Stimulated activated naive B cell treated with anti-CD40 and anti-IgM and Interleukin-4, amounts not matched to agents 10 μg/mL and 1 μg/mL and 100 μg/mL, for 72 hours (primary cell): ENCODE data around the gene SLC25A26.

Experiments used
- ATAC-seq, 2 donors: fragments of 150-1000 bp; cut with Tn5 transposase; replicated peaks; 2 replicates each; pipeline ENCODE4 v1.10.0; 2021; ENCODE audit warnings: moderate library complexity in 1 of 2
- DNase-seq: peaks from one replicate; pipeline ENCODE4 v3.0.0; 2021
- H3K27ac Mint-ChIP-seq: one replicate; pipeline ENCODE4 v1.8.0; 2022; ENCODE audit warnings: mild to moderate bottlenecking, mixed read lengths
- H3K27me3 Mint-ChIP-seq, 2 donors: one replicate each; pipeline ENCODE4 v1.8.0; 2022; ENCODE audit warnings: mixed read lengths in 2 of 2
- H3K36me3 Mint-ChIP-seq, 2 donors: one replicate each; pipeline ENCODE4 v1.8.0; 2022; ENCODE audit warnings: mixed read lengths in 2 of 2, mild to moderate bottlenecking in 1 of 2
- H3K4me1 Mint-ChIP-seq, 2 donors: one replicate each; pipeline ENCODE4 v1.8.0; 2022; ENCODE audit warnings: mixed read lengths in 2 of 2, mild to moderate bottlenecking in 1 of 2
- H3K4me3 Mint-ChIP-seq, 2 donors: one replicate each; pipeline ENCODE4 v1.8.0; 2022; ENCODE audit warnings: mild to moderate bottlenecking in 2 of 2, mixed read lengths in 2 of 2, moderate library complexity in 1 of 2
- H3K9me3 Mint-ChIP-seq, 2 donors: one replicate each; pipeline ENCODE4 v1.8.0; 2022; ENCODE audit warnings: mixed read lengths in 2 of 2, mild to moderate bottlenecking in 1 of 2

SLC25A26 gene

DNA sequence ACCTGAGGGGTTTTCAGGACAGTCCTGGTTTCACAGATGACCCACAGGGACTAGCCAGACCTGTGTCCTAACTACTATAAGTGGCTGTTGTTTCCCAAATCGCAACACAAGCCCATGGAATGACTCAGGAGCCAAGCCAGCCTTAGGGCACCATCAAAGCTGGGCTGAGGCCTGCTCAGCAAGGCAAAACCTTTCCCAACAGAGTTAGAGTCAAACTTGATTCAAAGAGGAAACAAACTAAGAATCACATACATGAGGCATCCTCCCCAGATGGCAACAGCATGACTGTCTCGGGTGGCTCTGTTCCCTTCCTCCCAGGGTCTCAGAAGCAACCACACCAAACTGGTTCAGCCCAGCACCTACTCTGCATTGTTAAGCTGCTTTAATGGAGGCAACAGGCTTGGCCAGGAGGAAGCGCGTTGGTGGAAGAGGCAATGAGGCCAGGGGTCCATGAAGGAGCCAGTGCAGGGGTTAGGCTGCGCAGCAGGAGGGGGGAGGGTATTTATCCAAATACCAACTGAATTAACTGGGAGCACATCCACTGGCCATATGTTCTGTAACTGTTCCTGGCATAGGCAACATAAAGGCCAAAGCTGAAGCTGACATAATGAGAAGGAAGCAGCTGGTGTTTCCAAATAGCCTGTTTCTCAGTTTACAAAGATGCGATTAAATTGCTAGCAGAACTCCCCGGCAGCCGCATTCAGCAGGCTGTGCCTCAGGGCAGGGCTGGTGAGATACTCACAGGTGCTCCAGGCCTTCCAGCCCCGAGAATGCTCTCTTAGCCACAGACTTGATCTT lies 177.6 kb downstream of the SLC25A26 start:
- H3K9me3 Mint-ChIP-seq, result no peaks in the 10 kb centered on the region
- DNase-seq, result no peak
- peaks cover 0 to 18% of the 10 kb centered on the region in 2 donors for H3K36me3 Mint-ChIP-seq
- H3K27ac Mint-ChIP-seq, result no peak overlapping the region
- H3K4me1 Mint-ChIP-seq, result peaks cover 13 to 15% of the 10 kb centered on the region in 2 donors
- H3K4me3 Mint-ChIP-seq, result no peak overlapping the region
- no peaks in the 10 kb centered on the region for H3K27me3 Mint-ChIP-seq
- no peak for ATAC-seq

- no peaks in the 10 kb centered on the region for H3K9me3 Mint-ChIP-seq
- H3K27ac Mint-ChIP-seq, result no peak overlapping the region
- peaks cover under 1 to 2% of the 10 kb centered on the region in 2 donors for H3K4me1 Mint-ChIP-seq
- ATAC-seq (no peak), DNase-seq (no peak)
- peaks cover 0 to 13% of the 10 kb centered on the region in 2 donors for H3K36me3 Mint-ChIP-seq
- H3K27me3 Mint-ChIP-seq, result no peaks in the 10 kb centered on the region
- no peak overlapping the region for H3K4me3 Mint-ChIP-seq
Observed at GRCh38 chr3:66399529-66400232, 178.9 kb downstream of the SLC25A26 start.

DNA sequence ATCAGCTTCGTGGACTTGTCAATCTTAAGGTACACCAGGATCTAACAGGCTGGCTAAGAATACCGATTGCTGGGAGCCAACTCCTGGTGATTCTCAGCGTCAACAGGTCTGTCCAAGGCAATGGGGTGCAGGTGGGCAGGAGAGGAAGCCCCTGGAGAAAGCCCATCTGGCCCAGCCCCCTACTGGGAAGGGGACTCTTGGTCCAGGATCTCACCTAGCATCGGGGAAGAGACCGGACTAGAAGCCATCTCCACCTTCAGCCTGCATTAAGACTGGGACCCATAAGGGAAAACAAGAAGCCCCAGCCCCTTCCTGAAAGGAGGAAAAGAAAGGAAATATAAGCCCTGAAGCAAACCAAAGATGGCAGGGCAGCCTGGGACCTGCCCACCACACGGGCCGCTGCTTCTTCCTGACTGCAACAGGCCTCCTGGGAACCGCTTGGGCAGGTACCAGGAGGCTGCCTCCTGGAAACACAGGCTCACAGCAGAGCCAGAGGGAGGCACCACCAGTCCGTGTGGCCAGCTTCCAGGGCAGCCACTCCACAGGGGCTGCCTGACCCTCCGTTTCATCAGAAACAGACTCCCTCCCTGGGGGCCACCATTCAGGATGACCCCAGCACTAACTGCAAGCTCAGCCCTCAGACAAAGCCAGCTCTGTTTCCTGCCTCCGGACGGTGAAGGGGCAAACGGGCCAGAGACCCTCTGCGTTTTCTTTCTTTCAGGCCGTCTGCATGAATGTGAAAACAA lies 179.8 kb downstream of the SLC25A26 start:
- Mint-ChIP-seq H3K4me3 (no peak overlapping the region), H3K27ac (no peak overlapping the region), H3K36me3 (peaks cover 0 to 17% of the 10 kb centered on the region in 2 donors), H3K9me3 (no peaks in the 10 kb centered on the region), H3K27me3 (no peaks in the 10 kb centered on the region), H3K4me1 (peaks cover 0 to 2% of the 10 kb centered on the region in 2 donors)
- ATAC-seq (no peak), DNase-seq (no peak)

DNA sequence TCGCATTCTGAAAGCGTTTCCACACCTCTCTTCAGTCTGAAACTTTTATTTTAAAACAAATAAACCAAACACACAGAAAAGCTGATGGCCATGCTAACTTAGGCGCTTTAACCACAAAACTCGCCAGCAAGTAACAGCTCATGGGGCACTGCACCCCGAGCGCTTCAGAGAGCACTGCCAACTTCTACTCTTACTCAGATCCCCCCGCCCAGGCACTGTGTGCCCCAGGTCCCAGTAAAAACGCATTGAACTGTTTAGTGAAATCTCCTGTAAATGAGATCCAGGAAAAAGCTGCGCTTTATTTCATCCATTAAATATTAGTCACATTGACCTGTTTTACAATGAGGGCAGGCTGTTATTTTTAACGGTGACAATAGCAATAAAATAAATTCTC lies 180.4 kb downstream of the SLC25A26 start:
- H3K9me3 Mint-ChIP-seq, result no peaks in the 10 kb centered on the region
- peaks cover 0 to 17% of the 10 kb centered on the region in 2 donors for H3K36me3 Mint-ChIP-seq
- H3K4me3 Mint-ChIP-seq, result no peak overlapping the region
- no peak for DNase-seq
- H3K27me3 Mint-ChIP-seq, result no peaks in the 10 kb centered on the region
- peaks cover 0 to 2% of the 10 kb centered on the region in 2 donors for H3K4me1 Mint-ChIP-seq
- H3K27ac Mint-ChIP-seq, result no peak overlapping the region
- ATAC-seq, result no peak

GRCh38 chr3:66401675-66402491 lies 181.1 kb downstream of the SLC25A26 start:
- ATAC-seq (no peak), DNase-seq (no peak)
- peaks cover 0 to 14% of the 10 kb centered on the region in 2 donors for H3K36me3 Mint-ChIP-seq
- no peaks in the 10 kb centered on the region for H3K9me3 Mint-ChIP-seq
- no peak overlapping the region for H3K27ac Mint-ChIP-seq
- H3K4me1 Mint-ChIP-seq, result peaks cover 0 to 2% of the 10 kb centered on the region in 2 donors
- H3K4me3 Mint-ChIP-seq, result no peak overlapping the region
- H3K27me3 Mint-ChIP-seq, result no peaks in the 10 kb centered on the region

- DNase-seq (no peak), ATAC-seq (no peak)
- Mint-ChIP-seq H3K9me3 (no peaks in the 10 kb centered on the region), H3K4me3 (no peak overlapping the region), H3K36me3 (peaks cover 0 to 14% of the 10 kb centered on the region in 2 donors), H3K4me1 (peaks cover 0 to 4% of the 10 kb centered on the region in 2 donors), H3K27ac (no peak overlapping the region), H3K27me3 (no peaks in the 10 kb centered on the region)
Observed at GRCh38 chr3:66402596-66403290, 181.9 kb downstream of the SLC25A26 start.

DNA sequence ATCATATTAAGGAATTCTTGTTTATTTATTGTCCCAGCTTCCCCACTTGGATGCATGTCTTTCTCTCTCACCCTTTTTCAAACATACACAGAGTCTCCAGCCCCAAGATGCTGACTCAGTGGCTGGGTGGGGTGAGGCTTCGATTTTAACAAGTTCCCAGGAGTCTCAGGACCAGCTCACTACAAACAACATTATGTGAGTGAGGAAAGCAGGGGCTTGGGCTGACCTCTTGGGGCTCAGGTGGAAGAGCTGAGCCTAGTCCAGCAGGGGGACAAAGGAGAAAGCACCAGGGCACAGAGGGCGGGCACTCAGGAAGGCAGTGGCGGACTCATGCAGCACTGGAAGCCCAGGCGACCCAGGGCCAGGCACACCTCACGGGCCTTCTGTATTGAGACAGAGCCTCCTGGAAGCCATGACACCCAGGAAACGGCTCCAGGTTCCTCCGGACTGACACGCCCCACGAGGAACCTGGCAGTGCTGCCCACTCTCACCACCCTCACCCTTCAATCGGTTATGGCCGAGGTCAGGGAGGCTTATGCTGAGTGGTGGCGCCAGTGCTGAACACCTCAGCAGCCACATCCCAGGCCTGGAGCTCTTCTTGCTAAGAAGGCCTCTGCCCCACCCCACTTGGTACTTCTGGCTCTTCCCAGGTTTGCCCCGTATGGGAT lies 182.7 kb downstream of the SLC25A26 start:
- DNase-seq, result no peak
- ATAC-seq, result no peak

DNA sequence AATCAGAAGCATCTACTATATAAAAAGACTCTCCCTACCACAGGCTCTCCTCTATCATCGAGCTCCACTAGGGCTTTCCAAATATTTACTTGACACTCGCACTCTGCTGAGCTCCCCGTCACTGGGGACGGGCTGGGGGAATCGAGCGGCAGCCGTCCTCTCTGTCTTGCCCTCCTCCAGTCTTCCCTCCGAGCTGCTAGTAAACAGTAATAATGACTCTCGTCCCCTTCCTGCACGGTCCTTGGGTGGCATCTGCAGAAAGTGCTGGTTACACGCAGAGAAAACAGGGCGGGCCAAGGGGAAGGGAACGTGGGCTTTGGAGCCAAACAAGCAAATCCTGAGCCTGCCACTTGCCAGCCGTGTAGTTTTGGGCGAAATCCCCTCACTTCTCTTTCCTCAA lies 183.4 kb downstream of the SLC25A26 start:
- no peak for ATAC-seq
- Mint-ChIP-seq H3K27ac (no peak overlapping the region), H3K4me1 (peaks cover 0 to 6% of the 10 kb centered on the region in 2 donors), H3K9me3 (no peaks in the 10 kb centered on the region), H3K27me3 (no peaks in the 10 kb centered on the region), H3K36me3 (peaks cover 0 to 16% of the 10 kb centered on the region in 2 donors), H3K4me3 (no peak overlapping the region)
- DNase-seq, result no peak

More for the DNA sequence above, 182.7 kb downstream of the SLC25A26 start:
- no peak overlapping the region for H3K4me3 Mint-ChIP-seq
- H3K9me3 Mint-ChIP-seq, result no peaks in the 10 kb centered on the region
- H3K27me3 Mint-ChIP-seq, result no peaks in the 10 kb centered on the region
- H3K27ac Mint-ChIP-seq, result no peak overlapping the region
- peaks cover 0 to 6% of the 10 kb centered on the region in 2 donors for H3K4me1 Mint-ChIP-seq
- peaks cover 0 to 12% of the 10 kb centered on the region in 2 donors for H3K36me3 Mint-ChIP-seq

DNA sequence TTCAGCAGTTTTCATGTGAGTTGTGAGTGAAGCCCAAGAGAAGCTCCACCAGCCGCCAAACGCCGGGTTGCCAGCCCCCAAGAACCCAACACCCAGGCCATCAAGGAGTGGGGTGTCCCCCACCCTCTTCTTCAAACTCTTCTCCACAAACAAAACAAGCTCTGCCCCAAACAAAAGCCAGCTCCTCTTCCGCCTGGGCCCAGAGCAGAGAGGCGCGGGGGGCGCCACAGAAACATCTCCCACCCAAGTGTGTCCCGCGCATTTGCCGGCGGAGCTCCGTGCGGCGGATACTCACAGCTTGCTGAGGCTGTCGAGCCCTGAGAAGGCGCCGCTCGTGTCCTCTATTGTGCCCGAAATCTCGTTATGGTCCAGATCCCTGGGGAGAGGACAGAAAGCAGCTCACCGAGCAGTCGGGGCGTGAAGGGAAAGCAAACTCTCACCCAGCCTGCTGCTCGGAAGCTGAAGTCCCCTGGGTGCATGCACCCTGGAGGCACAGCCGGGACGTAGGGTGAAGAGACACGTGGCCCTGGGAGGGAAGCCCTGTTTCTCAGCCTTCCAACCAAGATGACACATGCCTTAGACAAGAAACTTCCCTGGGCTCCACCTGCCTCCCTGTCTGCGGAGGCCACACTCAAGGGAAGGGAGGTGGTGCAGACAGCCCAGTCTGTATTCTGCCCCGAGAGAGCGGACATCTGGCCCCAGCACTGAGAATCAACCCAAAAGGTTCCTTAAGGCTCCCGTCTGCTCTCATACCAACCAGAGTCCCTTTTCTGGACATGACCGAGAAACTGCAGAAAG lies 184.3 kb downstream of the SLC25A26 start:
- no peak for ATAC-seq

DNA sequence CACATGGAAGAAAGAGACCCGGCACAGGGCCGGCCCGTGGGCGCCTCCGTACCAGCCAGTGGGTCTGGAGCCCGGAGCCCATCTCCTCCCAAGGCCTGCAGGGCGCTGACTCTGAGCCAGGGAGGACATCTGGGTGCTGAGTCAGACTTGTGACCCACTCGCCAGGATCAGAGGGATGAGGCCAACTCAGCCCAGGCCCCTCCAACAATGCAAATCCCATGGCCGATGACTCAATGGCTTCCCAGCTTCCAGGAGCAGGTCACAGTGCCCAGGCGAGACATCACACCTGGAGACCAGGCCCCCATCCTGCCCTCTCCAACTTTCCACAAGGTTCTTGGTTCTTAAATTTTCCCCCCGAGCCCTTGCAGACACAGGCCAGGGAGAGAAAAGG lies 184.9 kb downstream of the SLC25A26 start:
- Mint-ChIP-seq H3K4me3 (no peak overlapping the region), H3K4me1 (peaks cover 0 to 5% of the 10 kb centered on the region in 2 donors), H3K27me3 (no peaks in the 10 kb centered on the region), H3K27ac (no peak overlapping the region), H3K36me3 (peaks cover 2 to 16% of the 10 kb centered on the region in 2 donors), H3K9me3 (no peaks in the 10 kb centered on the region)
- ATAC-seq (no peak), DNase-seq (no peak)

More for the DNA sequence above, 184.3 kb downstream of the SLC25A26 start:
- Mint-ChIP-seq H3K4me3 (peak overlapping the region in 1 of 2 donors; percentile 14), H3K27me3 (no peaks in the 10 kb centered on the region), H3K9me3 (no peaks in the 10 kb centered on the region), H3K36me3 (peaks cover 0 to 16% of the 10 kb centered on the region in 2 donors), H3K4me1 (peaks cover 0 to 4% of the 10 kb centered on the region in 2 donors), H3K27ac (no peak overlapping the region)
- no peak for DNase-seq

GRCh38 chr3:66406163-66406562 lies 185.4 kb downstream of the SLC25A26 start:
- no peak overlapping the region for H3K27ac Mint-ChIP-seq
- no peaks in the 10 kb centered on the region for H3K9me3 Mint-ChIP-seq
- H3K36me3 Mint-ChIP-seq, result peaks cover 2 to 16% of the 10 kb centered on the region in 2 donors
- H3K4me3 Mint-ChIP-seq, result no peak overlapping the region
- H3K27me3 Mint-ChIP-seq, result no peaks in the 10 kb centered on the region
- ATAC-seq, result no peak
- DNase-seq, result no peak
- peaks cover 0 to 5% of the 10 kb centered on the region in 2 donors for H3K4me1 Mint-ChIP-seq

- Mint-ChIP-seq H3K36me3 (peaks cover 4 to 14% of the 10 kb centered on the region in 2 donors), H3K9me3 (no peaks in the 10 kb centered on the region), H3K4me1 (peaks cover 0 to 7% of the 10 kb centered on the region in 2 donors), H3K4me3 (no peak overlapping the region), H3K27me3 (no peaks in the 10 kb centered on the region), H3K27ac (no peak overlapping the region)
- ATAC-seq (no peak), DNase-seq (no peak)
Observed at GRCh38 chr3:66406831-66407610, 186.2 kb downstream of the SLC25A26 start.
